Panc1 (cell line): Measurements from ENCODE around the gene FHL2. TPM values are rescaled to one million over a fixed set of nuclear protein-coding genes. Genes with fewer than 3 reads are reported as not detected.

Experiments
- ATAC-seq: fragments of 200-7000 bp; cut with Tn5 transposase; 2 replicates; pipeline ENCODE4 v1.9.1; 2020; ENCODE audit warnings: mild to moderate bottlenecking, moderate library complexity
- BruUV-seq: library from RNA; stranded (reverse); fragments of 400-500 nt; replicated peaks from 2 replicates; lab custom pipeline; 2021; lab: Mats Ljungman, UMichigan
- CTCF ChIA-PET: fragments of 300-600 bp; sonication (Branson Sonifier 250); formaldehyde crosslinking; loops from one replicate; lab custom pipeline; 2022; ENCODE audit warnings: antibody characterized with exemption; lab: Charles Lee
- POLR2A ChIA-PET: fragments of 300-600 bp; sonication (Branson Sonifier 250); formaldehyde crosslinking; loops from one replicate; lab custom pipeline; 2022; ENCODE audit warnings: antibody characterized with exemption; lab: Charles Lee
- DNase-seq: peaks from one replicate; pipeline ENCODE4 v3.0.0-alpha.2; 2010; ENCODE audit warnings: low read depth, low spot score
- H3K27ac ChIP-seq: 2 replicates; pipeline ENCODE4 v1.5.1; 2011; ENCODE audit warnings: mild to moderate bottlenecking, low read length, inconsistent platforms
- H3K27me3 ChIP-seq: fragments of 200-500 bp; sonication (Bioruptor generic); 2 replicates; pipeline ENCODE4 v1.6.0; 2014; ENCODE audit warnings: low read length, inconsistent platforms; ENCODE audit not compliant: control insufficient read depth, insufficient read depth
- H3K36me3 ChIP-seq: fragments of 200-500 bp; sonication (Bioruptor generic); 2 replicates; pipeline ENCODE4 v1.5.1; 2014; ENCODE audit warnings: inconsistent platforms, mild to moderate bottlenecking, low read length, moderate library complexity; ENCODE audit not compliant: control insufficient read depth, insufficient read depth
- H3K4me1 ChIP-seq: 2 replicates; pipeline ENCODE4 v1.5.1; 2011; ENCODE audit warnings: inconsistent platforms, mild to moderate bottlenecking, low read length, moderate library complexity; ENCODE audit not compliant: control insufficient read depth, insufficient read depth
- H3K4me3 ChIP-seq, 2 experiments: 2 replicates each; pipeline ENCODE4 v1.5.1; 2011 to 2012; ENCODE audit warnings: low read depth in 2 of 2, low read length in 2 of 2, mild to moderate bottlenecking in 2 of 2, inconsistent platforms in 1 of 2, moderate library complexity in 1 of 2
- H3K9me3 ChIP-seq: fragments of 200-500 bp; sonication (Bioruptor generic); 2 replicates; pipeline ENCODE4 v1.5.1; 2014; ENCODE audit warnings: low read depth, mild to moderate bottlenecking, inconsistent platforms, low read length, moderate library complexity; ENCODE audit not compliant: control insufficient read depth, insufficient read depth
- CTCF ChIP-seq: fragments of 450-650 bp; IDR thresholded peaks from 2 replicates; pipeline ENCODE4 v1.5.1; 2017; ENCODE audit warnings: mild to moderate bottlenecking
- POLR2AphosphoS5 ChIP-seq: IDR thresholded peaks from 2 replicates; pipeline ENCODE4 v1.6.1; 2012; ENCODE audit warnings: mild to moderate bottlenecking, low read depth, low read length, moderate library complexity
- REST ChIP-seq, 2 experiments: IDR thresholded peaks; 2 replicates each; pipeline ENCODE4 v1.6.1; 2011 to 2012; ENCODE audit warnings: low read depth in 2 of 2, control low read depth in 1 of 2, low read length in 1 of 2, mild to moderate bottlenecking in 1 of 2, moderate library complexity in 1 of 2; ENCODE audit not compliant: insufficient read depth in 1 of 2
- SIN3A ChIP-seq: IDR thresholded peaks from 2 replicates; pipeline ENCODE4 v1.6.1; 2012; ENCODE audit warnings: low read depth, mild to moderate bottlenecking, low read length, moderate library complexity, borderline replicate concordance; ENCODE audit not compliant: insufficient read depth
- TCF7L2 ChIP-seq: IDR thresholded peaks from 2 replicates; pipeline ENCODE4 v1.6.1; 2011; ENCODE audit warnings: mild to moderate bottlenecking, low read depth, low read length, inconsistent platforms
- in situ Hi-C: cut with HindIII; loops from 2 replicates; pipeline ENCODE4 v1.10.0; 2016; ENCODE audit warnings: low sequenced_read_pairs, low pct_unique_long_range_greater_than_20kb
- intact Hi-C: fragments of 100-400 bp; cut with micrococcal nuclease; formaldehyde crosslinking; loops from one replicate; pipeline ENCODE4 v1.10.0; 2022; ENCODE audit not compliant: unreplicated experiment
- total RNA-seq: library from RNA; stranded (reverse); gene quantifications from one replicate; pipeline ENCODE4 v1.2.1, GENCODE V29; 2021; ENCODE audit not compliant: unreplicated experiment

FHL2 gene
- total RNA-seq, 1 experiment from 2014 or later: 378 TPM

- H3K4me3 ChIP-seq: no peak overlapping the region
- H3K4me1 ChIP-seq: peaks cover 99% of the 10 kb centered on the region
- H3K9me3 ChIP-seq: no peaks in the 10 kb centered on the region
- no TSS peak for BruUV-seq
- ATAC-seq: peak; percentile 2
- DNase-seq: no peak
- no peaks in the 10 kb centered on the region for H3K27me3 ChIP-seq
- TF ChIP-seq CTCF (no peak), POLR2AphosphoS5 (0 out of 2 replicates have a peak, but pooled peaks have one; percentile 43), REST (IDR thresholded peaks at IDR 0.05; ENCODE audit: insufficient read depth in 1 of 2, low read depth in 2 of 2, low read length in 1 of 2) (no peak), SIN3A (no peak), TCF7L2 (0 out of 2 replicates have a peak, but pooled peaks have one; percentile 19)
- peak overlapping the region; percentile 100 for H3K27ac ChIP-seq
- CTCF ChIA-PET: no interaction called here
- in situ Hi-C loops: no loop called here
- POLR2A ChIA-PET: interaction anchor here (0.5 kb wide), 1 partner anchor 167 kb away, joined by 3 read pairs; no protein-coding TSS in a partner anchor
- intact Hi-C loops: no loop called here
- H3K36me3 ChIP-seq: peaks cover 23% of the 10 kb centered on the region
Measured at GRCh38 chr2:105373344-105373781, 25.5 kb downstream of the FHL2 start.

- CTCF ChIA-PET: no interaction called here
- POLR2A ChIA-PET: no interaction called here
- BruUV-seq: no TSS peak
- Histone ChIP-seq H3K27ac (peak overlapping the region; percentile 100), H3K4me1 (peaks cover 83% of the 10 kb centered on the region), H3K9me3 (no peaks in the 10 kb centered on the region), H3K27me3 (no peaks in the 10 kb centered on the region), H3K36me3 (peaks cover 30% of the 10 kb centered on the region), H3K4me3 (no peak overlapping the region)
- TF ChIP-seq TCF7L2: no peak
- TF ChIP-seq CTCF: no peak
- no peak for TF ChIP-seq REST (IDR thresholded peaks at IDR 0.05; ENCODE audit: insufficient read depth in 1 of 2, low read depth in 2 of 2, low read length in 1 of 2)
- no peak for TF ChIP-seq SIN3A
- no peak for TF ChIP-seq POLR2AphosphoS5
- intact Hi-C loops: loop anchor here (2.0 kb wide), 1 partner anchor 149 kb away; no protein-coding TSS in a partner anchor
- in situ Hi-C loops: no loop called here
- no peak for DNase-seq
- ATAC-seq: peak; percentile 2
Measured at GRCh38 chr2:105371810-105372209, 27.0 kb downstream of the FHL2 start.
